Skeletal muscle satellite cell (primary cell): ENCODE data around the gene TOGARAM2. TPM values are rescaled to one million over a fixed set of nuclear protein-coding genes. Genes with fewer than 3 reads are reported as not detected.
"Not testable (repeated sequence)": the region's sequence is repeated elsewhere in the genome, so short reads cannot be mapped to it uniquely, and the experiment has no call there.

ENCODE experiments used
- H3K27me3 ChIP-seq: 2 replicates; pipeline ENCODE4 v1.7.0; 2013; ENCODE audit warnings: low read length; ENCODE audit not compliant: control insufficient read depth, insufficient read depth
- H3K36me3 ChIP-seq: 2 replicates; pipeline ENCODE4 v1.7.0; 2013; ENCODE audit warnings: mild to moderate bottlenecking, control low read depth, low read length; ENCODE audit not compliant: insufficient read depth
- H3K4me1 ChIP-seq: 2 replicates; pipeline ENCODE4 v1.7.0; 2013; ENCODE audit warnings: low read length; ENCODE audit not compliant: control insufficient read depth, insufficient read depth
- H3K4me2 ChIP-seq: 2 replicates; pipeline ENCODE4 v1.7.0; 2013; ENCODE audit warnings: mild to moderate bottlenecking, low read length
- H3K4me3 ChIP-seq: 2 replicates; pipeline ENCODE4 v1.7.0; 2013; ENCODE audit warnings: low read length
- H3K9ac ChIP-seq: 2 replicates; pipeline ENCODE4 v1.7.0; 2013; ENCODE audit warnings: mild to moderate bottlenecking, low read depth, low read length, moderate library complexity
- H3K9me3 ChIP-seq: replicated peaks from 2 replicates; pipeline ENCODE4 v1.7.0; 2013; ENCODE audit warnings: mild to moderate bottlenecking, control low read depth, low read length
- small RNA-seq: library from RNA; depleted of rRNA; stranded (forward); fragments of <200 nt; gene quantifications from one replicate; pipeline ENCODE3, GENCODE V24; 2012

Gene TOGARAM2

DNA sequence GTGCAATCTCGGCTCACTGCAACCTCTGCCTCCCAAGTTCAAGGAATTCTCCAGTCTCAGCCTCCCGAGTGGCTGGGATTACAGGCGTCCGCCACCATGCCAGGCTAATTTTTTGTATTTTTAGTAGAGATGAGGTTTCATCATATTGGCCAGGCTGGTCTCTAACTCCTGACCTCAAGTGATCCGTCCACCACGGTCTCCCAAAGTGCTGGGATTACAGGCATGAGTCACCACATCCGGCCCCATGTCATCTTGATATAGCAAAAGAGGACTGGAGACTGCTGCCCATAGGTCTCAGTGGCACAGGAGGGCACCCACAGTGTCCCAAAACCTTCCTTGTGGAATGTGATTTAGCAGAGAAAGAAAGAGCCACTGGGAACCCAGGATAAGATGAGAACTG, 109.2 kb downstream of the TOGARAM2 start:
- not testable (repeated sequence) for H3K36me3 ChIP-seq, H3K4me2 ChIP-seq, H3K9ac ChIP-seq, H3K4me1 ChIP-seq, H3K4me3 ChIP-seq, H3K9me3 ChIP-seq, H3K27me3 ChIP-seq

DNA sequence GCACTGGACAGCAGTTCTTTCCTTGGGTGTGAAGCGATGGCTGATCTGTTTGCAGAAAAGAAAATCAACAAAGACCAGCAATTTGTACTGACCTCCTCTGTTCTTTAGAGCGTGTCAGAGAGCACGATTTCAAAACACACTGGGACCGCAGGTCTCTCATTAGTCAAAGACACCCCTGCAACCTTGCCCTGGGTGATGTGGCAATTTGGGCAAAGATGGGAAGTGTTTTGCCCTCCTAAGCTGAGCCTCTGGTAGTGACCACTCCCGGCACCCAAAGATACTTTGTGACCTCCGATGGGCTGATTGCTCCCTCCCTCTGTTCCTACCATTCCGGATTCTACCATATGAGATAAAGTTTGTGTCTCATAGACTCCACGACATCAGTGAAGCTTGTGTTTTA, 115.9 kb downstream of the TOGARAM2 start:
- Histone ChIP-seq H3K27me3 (no peaks in the 10 kb centered on the region), H3K4me2 (no peak overlapping the region), H3K36me3 (no peaks in the 10 kb centered on the region), H3K9ac (no peak overlapping the region), H3K4me3 (no peak overlapping the region), H3K4me1 (no peaks in the 10 kb centered on the region), H3K9me3 (no peaks in the 10 kb centered on the region)

DNA sequence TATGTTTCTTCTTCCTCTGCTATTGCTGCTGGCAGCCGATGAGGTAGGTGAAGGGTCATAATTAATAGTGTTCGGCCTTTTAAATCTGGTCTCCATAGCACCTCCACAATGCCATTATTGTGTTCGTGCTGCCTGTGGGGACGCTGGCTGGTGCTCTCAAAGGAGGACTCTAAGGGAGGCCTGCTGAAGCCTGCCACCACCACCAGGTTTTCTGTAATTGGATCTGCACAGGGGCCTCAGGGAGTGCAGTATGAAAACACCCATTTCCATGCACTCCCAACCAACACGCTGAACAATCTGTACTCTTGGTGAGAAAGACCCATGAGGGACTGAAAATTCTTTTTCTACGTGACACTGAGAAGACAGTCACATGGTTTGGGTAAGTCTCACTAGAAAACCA, 116.5 kb downstream of the TOGARAM2 start:
- Histone ChIP-seq H3K9ac (no peak overlapping the region), H3K4me2 (no peak overlapping the region), H3K36me3 (no peaks in the 10 kb centered on the region), H3K4me1 (no peaks in the 10 kb centered on the region), H3K4me3 (no peak overlapping the region), H3K9me3 (no peaks in the 10 kb centered on the region), H3K27me3 (no peaks in the 10 kb centered on the region)

DNA sequence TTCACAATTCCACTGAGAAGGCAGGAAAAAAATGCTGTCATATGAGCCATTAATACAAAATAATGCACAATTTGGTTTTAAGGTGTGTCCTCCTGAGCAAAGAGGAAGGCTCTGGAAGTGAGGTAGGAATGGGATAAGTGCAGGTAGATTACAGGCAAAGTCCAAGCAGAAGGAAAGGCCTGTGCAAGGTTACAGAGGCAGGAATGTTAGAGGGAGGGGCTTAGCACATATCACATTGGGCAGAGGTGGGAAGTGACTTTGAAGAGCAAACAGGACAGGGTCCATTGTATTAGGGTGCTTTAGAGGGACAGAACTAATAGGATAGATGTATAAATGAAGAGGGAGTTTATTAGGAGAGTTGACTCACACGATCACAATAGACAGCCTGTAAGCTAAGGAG, 119.5 kb downstream of the TOGARAM2 start:
- Histone ChIP-seq H3K9me3 (no peaks in the 10 kb centered on the region), H3K4me3 (no peak overlapping the region), H3K27me3 (no peaks in the 10 kb centered on the region), H3K9ac (no peak overlapping the region), H3K4me1 (no peaks in the 10 kb centered on the region), H3K36me3 (no peaks in the 10 kb centered on the region), H3K4me2 (no peak overlapping the region)

Small RNA genes within 50 kb of the gene (small RNA-seq; reads per million reads assigned to genes)
- not detected for gene RF00019
